CD4-positive, alpha-beta T cell treated with Interleukin-4 for 1 hour (primary cell): ENCODE measurements around the gene LMTK2.
"Not testable (repeated sequence)": the region's sequence is repeated elsewhere in the genome, so short reads cannot be mapped to it uniquely, and the experiment has no call there.

Experiments
- DNase-seq, 2 donors: peaks; one replicate each; pipeline ENCODE4 v3.0.0-alpha.2; 2020 to 2022

LMTK2 gene

DNA sequence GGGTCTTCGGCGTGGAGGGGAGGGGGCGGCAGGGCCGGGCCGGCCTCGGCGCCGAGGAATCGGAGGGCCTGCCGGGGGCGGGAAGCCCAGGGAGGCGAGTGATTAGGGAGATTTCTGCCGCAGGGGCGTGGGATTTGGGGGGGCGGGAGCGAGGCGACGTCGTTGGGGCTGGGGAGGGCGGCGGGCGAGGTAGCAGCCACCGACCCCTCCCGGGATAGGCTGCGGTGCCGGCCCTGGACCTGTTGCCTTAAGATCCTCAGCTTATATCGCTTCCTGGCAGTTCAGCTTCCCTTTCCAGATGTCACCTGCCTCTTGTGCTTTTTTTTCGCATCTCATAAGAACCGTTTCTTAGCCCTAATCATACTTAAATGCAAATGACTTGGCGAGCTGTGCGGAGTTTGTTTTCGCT lies 655 bp downstream of the LMTK2 start:
- DNase-seq: no peak

DNA sequence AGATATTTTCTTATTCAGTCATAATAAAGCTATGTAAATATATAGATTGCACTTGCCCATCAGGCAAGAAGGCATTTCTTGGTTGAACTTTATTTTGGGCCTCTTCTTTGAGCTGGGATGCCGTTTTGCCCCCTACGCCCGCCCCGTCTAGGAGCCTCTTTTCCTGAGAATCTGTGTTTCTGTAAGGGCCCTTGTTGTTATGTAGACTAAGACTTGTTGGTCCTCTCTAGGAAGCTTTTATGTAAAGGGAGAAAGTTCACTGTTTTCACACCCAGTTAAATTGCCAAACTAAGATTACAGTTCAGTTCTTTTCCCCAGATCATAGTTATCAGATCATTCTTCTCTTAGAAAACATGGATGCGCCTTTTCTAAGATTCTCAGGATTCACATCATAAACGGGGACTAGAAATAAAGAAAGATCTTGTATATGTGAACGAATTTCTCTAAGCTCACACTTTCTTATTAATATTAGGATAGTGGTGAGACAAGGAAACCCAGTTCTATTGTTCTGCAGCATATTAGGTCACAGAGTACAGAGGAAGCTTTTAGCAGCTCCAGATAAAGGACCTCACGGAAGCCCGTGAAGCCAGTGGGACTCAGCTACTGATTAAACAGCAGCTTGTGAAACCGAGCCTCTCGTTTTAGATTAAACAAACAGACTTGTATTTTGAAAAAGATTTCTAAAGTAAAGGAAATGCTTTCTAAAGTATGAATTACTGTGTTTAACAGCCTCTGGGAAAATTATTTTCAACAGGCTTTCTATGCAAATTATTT lies 3.8 kb downstream of the LMTK2 start:
- DNase-seq: no peak

DNA sequence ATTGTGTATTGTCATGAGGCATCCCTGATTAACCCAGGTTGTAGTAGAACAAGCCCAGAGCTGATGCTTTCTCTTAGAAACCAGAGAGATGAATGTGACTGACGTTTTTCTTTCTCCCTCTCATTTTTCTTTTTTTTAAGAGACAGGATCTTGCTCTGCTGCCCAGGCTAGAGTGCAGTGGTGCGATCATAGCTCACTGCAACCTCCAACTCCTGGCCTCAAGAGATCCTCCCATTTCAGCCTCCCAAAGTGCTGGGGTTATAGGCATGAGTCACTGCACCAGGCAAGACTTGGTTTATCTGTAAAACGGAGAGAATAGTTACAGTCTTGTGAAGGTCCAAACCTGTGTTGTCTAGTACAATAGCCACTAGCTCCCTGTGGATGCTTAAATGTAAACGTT lies 5.4 kb downstream of the LMTK2 start:
- no peak for DNase-seq

DNA sequence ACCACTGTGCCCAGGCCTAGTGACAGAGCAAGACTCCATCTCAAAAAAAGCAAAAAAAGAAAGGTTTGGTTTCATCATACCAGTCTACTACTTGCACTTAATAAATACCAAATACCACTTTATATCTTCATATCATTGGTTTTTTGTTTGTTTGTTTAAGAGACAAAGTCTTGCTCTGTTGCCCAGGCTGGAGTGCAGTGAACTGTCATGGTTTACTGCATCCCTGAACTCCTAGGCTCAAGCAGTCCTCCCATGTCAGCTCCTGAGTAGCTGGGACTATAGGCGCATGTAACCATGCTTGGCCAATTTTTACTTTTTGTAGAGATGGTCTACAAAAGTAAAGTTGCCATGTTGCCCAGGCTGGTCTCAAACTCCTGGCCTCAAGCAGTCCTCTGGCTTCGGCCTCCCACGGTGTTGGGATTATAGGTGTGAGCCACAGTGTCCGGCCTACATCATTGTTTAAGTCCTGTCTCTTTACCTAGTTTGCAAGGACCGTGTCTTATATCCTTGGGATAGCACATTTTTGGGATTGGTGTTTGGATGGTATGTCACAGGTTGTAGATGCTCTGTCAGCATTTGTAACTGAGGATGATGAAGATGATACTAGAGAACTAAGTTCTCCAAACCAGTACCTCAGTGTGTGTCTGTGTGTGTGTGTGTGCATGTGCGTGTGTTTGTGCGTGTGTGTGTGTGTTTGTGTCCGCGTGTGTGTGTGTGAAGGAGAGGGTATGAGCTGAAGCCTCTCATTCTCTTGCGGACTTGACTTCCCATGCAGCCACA lies 9.3 kb downstream of the LMTK2 start:
- DNase-seq: no peak

DNA sequence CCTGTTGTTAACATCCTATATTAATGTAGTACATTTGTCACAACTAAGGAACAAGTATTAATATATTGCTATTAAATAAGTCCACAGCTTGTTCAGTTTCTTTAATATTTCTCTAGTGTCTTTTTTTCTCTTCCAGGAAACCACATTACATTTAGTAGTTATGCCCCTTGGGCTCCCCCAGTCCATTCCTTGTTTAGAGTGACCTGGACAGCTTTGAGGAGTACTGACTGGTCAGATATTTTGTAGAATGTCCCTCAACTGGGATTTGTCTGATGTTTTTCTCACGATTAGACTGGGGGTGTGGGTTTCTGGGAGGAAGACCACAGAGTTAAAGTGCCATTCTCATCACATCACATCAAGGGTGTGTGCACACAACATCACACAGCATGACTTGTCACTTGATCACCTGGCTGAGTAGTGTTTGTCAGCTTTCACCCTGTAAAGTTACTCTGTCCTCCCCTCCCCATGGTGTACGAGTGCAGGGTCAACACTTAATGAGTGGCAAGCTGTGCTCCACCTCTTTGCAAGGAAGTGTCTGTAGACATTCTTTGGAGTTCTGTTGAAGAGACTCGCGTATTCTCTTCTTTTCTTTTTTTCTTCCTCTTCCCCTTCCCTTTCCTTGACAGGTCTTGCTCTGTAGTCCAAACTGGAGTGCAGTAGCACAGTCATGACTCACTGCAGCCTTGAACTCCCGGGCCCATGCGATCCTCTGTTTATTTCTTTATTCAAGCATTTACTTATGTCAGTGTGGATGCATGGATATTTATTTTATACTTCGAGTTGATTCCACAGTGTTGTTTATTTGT lies 10.2 kb downstream of the LMTK2 start:
- DNase-seq: no peak

DNA sequence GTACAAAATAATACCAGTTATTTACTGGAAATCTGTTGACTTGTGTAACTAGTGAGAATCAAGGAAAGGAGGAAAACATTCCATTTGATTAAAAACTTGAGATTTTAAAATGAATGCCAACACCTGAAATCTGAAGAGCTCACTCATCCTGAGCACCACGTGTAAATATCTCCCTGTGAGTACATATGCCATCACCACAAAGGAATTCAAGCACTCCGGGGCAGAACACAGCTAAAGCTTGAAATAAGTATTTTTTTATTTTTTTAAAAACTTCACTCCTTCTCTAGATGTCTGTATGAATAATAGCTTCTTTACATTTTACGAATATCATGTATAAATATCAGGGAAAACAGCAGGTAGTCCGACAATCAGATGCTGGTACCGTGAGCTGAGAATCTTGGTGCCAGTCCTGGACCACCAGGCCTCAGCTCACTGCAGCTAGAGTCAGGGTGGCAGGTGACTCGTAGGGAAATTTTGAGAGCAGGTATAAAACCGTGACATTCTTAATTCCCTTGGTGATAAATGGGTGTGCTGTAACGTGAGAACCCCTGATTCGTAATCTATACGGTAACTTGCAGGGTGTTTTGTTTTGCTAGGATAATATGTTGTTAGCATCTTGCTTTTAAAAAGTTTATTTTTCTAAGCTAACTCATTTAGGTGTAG lies 12.7 kb downstream of the LMTK2 start:
- DNase-seq: no peak

DNA sequence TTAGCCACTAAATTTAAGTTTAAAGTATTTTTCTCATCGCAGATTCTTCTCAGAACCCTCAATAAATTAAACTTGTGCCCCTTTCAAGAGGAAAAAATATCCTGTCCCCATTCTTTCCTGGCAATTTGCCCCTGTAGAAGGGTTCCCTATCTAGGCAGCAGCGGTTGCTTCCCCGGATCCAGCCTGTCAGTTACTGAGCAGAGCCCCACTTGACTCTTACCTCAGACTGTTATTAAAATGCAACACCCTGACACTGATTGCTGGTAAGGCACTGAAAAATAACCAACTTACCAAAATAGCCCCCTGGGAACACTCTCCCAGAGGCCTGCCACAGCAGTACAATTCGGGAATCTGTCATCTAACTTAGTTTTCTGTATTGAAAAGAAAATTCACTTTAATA lies 13.9 kb downstream of the LMTK2 start:
- no peak for DNase-seq

DNA sequence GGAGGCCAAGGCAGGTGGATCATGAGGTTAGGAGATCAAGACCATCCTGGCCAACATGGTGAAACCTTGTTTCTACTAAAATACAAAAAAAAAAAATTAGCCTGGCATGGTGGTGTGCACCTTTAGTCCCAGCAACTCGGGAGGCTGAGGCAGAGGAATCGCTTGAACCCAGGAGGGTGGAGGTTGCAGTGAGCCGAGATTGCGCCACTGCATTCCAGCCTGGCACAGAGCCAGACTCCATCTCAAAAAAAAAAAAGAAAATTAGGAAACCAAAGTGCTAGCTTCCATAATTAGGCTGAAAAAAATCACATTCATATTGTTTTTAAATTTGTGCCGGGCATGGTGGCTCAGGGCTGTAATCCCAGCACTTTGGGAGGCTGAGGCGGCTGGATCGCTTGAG lies 14.7 kb downstream of the LMTK2 start:
- DNase-seq: not testable (repeated sequence)

DNA sequence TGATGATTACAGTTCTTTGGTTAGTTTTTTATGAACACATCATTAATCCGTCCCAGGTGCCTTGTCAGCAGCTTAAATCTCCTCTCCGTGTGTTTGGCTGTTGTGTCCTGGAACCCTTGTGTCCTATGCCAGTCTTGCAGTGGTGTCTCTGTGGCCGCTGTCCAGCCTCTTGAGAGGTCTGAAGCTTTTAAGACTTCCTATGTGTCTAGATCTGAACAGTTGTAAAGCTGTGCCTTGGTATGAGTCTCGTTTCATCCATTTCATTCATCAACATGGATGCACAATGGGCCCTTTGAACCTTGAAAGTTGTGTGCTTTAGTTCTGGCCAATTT lies 16.7 kb downstream of the LMTK2 start:
- DNase-seq: no peak

DNA sequence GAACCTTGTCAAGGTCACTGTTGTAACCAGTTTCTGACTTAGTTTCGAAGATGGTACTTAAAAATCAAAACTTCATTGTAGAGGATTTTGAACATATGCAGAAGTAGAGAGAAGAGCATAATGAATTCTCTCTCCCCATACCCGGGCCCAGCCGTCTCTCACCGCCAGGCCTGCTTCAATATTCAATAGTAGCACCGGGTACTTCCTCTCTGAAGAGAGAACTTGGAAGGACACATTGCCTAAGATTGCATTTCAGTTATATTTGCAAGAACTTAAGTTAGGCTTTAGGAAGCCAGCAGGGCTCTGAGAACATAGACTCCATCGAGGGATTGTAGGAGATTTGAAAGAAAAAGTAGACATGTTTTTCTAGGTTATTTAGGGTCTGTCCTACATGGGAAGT lies 19.1 kb downstream of the LMTK2 start:
- DNase-seq: no peak

DNA sequence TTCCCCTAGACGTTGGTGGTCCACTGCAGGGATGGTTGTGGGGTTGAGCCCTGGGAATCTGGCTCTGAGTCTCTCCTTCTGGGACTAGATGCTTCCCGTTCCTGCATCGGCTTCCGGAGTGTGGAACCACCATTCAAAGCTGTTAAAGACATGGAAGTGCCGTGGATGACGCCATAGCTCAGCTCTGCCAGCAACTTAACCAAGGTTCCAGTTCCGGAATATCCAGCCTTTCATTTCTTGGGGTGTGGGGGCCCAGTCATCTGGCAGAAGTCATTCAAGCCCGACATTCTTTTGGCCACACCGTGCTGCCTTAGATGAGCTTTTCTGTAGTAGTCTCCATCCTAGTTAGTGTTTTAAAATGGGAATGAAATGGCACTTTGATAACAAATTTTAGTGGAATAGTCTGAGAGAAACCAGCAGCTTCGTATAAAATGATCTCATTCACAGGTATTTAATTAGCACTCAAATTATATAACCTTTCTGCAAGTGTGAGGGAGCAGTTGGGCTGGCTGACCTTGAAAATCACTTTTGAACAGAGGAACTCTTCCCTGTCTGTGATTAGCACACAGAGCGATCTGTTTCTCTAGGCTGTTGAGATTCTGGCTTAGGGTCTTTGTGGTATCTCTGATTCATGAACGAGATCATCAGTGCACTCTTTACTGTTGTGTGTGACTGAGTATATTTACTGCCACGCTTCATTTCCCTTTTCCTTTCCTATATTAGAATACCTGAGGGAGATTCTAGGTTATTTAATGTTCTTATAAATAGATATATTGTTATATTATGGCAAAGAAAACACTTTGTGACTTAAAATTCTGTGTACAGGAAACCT lies 19.9 kb downstream of the LMTK2 start:
- no peak for DNase-seq

DNA sequence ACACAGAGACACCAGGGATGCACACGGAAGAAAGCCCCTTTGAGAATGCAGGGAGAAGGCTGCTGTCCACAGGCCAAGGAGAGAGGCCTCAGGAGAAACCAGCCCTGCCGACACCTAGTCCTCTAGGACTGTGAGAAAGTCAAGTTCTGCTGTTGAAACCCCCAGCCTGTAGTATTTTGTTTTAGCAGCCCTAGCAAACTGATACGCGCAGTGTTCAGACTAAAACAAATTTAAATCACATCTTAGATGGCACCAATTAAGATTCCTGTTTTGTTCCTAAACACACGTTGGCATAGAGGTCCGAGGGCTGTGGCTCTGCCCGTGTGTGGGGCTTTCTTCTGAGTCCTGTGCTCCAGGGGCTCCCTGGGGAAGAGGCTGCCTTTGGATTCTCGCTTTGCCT lies 21.7 kb downstream of the LMTK2 start:
- no peak for DNase-seq

DNA sequence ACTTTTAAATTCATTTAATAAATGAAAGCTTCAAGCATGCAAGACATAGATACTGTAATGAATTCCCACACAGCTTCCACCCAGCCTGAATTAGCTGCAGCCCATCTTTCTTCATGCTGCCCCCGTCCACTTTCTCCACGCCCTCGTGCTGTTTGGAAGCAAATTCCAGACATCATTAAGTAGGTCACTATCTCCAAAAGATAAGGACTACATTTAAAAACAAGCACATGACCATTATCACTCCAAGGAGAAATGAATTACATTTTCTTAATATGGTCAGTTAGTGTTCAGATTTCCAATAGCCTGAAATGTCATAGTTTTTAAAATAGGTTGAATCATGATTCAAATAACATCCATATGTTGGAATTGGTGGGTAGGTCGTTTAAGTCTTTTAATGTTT lies 24.3 kb downstream of the LMTK2 start:
- DNase-seq: no peak

DNA sequence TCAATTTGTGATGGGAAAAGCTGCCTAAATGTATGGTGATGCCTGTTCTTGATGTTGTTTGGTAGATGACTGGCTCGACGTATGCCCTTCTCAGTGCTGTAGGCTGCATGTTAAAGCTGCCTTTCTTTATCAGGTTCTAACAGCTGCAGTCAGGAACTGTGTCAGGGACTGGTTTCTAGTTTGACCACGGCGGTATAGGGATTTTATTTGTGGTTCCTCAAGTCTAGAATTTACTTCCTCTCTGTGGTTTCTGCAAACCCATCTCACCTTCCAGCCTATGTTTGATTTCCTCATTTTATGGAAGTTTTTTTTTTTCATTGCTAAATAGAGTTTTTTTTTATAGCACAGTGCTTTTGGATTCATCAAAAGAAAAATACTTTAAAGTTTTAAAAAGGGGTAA lies 26.5 kb downstream of the LMTK2 start:
- DNase-seq: peak; percentile 45 to 49

DNA sequence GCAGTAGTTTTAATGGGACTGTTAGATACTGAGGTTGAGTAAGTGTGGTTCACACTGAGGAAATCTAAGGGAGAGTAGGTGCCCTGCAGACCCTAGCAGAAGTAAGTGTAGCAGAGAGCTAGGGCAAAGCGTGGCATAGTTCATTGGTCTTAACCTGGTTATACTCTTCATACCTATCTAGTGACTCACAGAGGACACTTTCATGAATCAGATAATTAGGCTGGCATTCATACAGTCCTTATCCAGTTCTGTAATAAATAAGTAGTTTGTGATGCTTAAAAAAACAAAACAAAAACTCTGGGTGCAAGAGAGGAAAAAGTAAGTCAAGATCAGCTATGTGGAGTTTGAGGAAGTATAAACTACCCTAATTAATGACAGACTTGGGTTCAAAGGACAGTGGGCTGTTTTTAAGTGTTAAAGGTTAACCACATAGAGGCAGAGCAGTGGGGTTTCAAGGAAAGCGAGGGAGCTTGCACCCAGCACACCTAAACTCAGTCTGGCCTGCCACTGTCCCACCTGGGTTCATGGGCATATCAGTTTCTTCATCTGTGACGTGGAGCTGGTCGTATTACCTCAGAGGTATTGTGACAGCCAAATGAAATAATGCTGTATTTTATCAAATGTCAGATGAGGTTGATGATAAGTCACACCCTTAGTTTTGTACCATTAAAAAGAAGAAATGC lies 27.1 kb downstream of the LMTK2 start:
- DNase-seq: no peak

DNA sequence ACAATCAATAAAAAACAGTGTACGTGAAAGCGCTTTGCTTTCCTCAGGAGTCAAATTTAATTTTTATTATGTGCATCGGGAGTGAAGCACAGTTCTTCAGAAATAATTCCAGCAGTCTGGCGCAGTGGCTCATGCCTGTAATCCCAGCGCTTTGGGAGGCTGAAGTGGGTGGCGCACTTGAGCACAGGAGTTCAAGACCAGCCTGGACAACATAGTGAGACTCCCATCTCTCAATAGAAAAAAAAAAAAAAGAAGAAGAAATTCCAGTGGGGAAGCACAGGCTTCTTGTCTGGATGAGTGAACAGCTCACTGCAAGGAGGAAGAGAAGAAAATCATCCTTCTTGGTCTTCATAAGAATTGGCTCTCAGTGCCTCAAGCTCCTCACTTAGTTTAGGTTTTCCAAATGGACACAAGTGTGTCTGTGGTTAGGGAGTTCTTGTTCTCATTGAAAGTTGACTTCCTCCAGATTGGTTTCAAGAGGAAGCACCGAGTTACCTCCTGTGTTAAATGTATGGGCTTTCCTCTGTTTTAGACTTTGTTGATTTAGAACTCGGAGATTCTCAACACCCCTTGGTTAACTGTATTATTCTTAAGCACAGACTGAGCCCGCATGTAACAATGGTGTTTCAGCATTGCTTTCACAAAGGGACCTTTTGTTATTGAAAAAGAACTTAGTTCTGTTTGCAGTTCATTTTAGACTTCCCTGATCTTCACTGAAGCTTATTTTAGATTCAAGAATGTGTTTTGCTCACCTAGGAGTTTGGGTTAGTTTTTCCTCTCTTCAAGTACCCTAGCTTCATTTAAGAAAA lies 28.0 kb downstream of the LMTK2 start:
- DNase-seq: no peak

DNA sequence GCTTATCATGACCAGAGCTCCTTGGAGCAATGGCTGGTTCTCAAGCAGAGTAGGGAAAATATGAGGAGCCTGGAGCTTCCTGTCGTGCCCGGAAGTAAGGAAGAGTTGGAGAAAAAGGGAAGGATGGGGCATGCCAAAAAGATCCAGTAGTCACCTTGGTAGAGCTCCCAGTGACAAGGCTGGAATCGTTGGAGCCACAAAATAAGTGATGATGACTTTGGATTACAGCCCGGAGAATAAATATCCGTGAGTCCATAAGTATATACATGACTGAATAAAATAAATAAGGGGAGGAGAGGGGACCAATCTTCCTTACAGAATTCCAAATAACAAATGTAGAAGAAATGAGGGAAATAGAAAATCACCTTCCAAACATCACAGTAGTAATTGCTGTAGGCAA lies 29.3 kb downstream of the LMTK2 start:
- DNase-seq: no peak

DNA sequence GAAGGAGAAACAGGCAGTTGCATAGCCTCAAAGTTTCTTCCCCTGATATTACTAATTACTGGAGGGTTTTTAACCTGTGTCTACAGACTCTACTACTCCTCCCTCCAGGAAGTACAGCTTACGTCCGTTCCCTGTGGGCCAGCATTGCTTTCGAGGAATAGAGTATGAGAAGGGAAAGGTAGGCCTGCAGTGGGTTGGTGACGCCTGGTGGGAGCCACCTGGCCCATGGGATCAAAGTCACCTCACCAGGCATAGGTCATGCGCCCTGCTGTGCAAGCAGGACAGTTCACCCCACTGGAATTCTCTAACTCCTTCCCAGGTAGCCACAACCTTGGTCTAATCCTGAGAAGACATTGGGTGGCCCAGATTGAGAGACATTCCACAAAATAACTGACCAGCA lies 29.8 kb downstream of the LMTK2 start:
- DNase-seq: no peak

DNA sequence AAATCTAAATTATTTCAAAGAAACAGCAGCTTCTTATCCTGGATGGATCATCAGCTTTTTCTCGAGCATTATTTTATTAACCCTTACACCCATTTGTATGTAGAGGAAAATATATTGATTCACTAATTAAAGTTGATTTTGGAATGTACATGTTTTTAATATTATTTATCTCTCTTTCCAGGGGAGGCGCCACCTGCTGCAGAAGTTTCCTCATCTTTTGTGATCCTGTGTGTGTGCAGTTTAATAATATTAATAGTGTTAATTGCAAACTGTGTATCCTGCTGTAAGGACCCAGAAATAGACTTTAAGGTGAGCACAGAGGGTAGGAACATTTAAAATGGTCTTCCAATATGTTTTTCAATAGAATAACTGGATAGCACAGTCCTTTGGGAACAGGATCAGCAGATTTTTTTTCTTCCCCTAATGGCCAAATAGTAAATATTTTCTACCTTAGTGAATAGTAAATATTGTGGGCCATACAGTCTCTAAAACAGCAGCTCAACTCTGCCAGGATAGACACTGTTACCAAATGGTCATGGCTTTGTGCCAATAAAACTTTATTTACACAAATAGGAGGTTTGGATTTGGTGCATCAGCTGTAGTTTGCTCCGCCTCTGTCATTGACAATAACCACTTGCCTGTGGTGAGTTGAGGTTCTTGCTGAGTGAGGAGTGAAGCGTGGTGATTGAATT lies 30.6 kb downstream of the LMTK2 start:
- no peak for DNase-seq

DNA sequence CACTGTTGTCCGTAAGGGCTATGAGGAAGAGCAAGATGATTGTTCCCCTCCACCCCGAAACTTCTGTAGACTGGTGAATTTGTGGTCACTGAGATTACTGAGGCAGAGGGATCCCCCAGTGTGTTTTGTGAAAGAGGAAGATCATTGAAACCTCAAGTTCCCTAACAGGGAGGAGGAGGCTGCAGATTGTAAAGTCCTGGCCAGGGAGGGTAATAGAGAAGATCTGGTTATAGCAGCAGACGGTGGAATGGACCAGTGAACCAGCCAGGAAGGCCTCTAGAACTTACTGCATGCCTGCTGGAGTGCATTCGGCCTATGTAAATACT lies 31.1 kb downstream of the LMTK2 start:
- DNase-seq: peak; percentile 20 to 50
